CD4-positive, alpha-beta T cell treated with Interleukin-21 for 1 hour (primary cell): ENCODE data around the gene TJAP1.
A peak's percentile ranks its signal among the peaks of the same experiment; 100 is the strongest.

Experiments
- DNase-seq: peaks from one replicate; pipeline ENCODE4 v3.0.0-alpha.2; 2020

Gene TJAP1, protein sequence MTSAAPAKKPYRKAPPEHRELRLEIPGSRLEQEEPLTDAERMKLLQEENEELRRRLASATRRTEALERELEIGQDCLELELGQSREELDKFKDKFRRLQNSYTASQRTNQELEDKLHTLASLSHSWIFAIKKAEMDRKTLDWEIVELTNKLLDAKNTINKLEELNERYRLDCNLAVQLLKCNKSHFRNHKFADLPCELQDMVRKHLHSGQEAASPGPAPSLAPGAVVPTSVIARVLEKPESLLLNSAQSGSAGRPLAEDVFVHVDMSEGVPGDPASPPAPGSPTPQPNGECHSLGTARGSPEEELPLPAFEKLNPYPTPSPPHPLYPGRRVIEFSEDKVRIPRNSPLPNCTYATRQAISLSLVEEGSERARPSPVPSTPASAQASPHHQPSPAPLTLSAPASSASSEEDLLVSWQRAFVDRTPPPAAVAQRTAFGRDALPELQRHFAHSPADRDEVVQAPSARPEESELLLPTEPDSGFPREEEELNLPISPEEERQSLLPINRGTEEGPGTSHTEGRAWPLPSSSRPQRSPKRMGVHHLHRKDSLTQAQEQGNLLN

DNA sequence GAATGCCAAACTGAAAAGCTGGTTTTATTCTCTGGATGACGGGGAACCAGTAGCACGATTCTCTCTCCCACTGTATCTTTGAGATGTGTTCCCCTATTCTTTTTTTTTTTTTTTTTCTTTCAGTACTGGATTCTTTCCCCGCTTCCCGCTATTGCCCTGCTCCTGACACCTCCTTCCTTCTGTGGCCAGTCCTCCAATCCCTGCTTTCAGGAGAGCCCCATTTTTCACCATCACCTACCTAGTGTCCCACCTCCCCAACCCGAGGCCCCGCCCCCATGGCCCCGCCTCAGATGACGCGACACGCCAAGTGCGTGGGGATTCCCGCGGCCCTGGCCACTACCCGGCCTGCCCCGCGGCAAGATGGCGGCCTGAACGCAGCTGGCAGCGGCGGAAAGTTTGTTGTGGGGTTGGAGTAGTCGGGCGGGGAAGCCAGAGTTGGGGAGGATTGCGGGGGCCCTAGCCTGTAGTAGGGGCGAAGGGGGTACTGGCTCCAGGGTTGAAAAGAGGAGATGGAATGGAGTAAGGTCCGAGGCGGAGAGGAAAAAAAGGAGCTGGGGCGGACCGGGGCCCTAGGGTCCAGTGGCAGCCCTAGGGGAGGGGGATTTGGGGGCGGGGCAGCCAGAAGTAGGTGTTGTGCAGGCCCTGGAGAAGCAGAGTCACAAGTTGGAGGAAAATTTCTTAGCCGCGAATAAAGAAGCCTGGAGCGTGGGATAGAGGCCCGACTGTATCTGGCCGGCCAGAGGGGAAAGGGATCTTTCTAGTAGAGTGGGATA is at the start of gene TJAP1:
TSS of gene TJAP1 (plus strand) at position 336 of the 773 bp plus-strand sequence. CDS start 21,432 bp downstream, outside the sequence.
- peak; percentile 96 for DNase-seq

DNA sequence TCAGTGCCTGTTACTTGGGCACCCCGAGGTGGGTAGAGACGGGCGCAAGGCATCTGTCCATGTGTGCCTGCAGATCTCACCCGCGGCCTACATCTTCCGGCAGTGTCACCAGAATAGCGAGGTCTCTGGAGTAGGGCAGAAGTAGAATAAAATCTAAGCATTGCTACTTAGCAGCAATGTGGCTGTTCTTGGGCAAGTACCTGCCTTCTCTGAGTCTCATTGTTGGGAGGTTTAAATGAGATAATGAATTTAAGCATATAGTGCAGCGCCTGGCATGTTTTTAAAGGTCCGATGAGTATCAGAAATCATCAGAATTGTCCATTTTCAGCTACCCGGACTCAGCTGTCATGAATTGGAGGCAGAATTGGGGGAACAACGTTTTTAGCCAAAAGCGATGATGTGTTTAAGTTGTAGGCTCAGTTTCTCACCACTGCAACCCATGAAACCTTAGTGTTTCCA is 49.2 kb upstream of the TJAP1 start:
- no peak for DNase-seq

DNA sequence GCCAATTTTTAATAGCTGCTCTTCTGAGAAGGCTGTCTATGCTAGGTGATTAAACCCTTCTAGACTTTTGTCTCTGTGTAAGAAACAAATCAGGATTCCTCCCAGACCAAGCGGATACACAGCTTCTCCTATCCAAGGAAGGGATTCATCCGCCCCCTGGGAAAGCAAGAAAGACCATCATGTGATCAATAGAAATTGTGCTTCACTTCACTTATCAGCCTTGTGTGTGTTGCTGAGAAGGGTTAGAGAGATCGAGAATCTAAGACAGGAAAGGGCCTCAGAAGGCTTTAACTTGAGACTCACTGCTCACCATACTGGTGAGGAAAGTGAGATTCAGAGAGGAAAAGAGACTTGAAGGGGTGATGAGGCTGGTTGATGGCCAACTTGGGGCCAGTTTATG is 48.5 kb upstream of the TJAP1 start:
- no peak for DNase-seq

DNA sequence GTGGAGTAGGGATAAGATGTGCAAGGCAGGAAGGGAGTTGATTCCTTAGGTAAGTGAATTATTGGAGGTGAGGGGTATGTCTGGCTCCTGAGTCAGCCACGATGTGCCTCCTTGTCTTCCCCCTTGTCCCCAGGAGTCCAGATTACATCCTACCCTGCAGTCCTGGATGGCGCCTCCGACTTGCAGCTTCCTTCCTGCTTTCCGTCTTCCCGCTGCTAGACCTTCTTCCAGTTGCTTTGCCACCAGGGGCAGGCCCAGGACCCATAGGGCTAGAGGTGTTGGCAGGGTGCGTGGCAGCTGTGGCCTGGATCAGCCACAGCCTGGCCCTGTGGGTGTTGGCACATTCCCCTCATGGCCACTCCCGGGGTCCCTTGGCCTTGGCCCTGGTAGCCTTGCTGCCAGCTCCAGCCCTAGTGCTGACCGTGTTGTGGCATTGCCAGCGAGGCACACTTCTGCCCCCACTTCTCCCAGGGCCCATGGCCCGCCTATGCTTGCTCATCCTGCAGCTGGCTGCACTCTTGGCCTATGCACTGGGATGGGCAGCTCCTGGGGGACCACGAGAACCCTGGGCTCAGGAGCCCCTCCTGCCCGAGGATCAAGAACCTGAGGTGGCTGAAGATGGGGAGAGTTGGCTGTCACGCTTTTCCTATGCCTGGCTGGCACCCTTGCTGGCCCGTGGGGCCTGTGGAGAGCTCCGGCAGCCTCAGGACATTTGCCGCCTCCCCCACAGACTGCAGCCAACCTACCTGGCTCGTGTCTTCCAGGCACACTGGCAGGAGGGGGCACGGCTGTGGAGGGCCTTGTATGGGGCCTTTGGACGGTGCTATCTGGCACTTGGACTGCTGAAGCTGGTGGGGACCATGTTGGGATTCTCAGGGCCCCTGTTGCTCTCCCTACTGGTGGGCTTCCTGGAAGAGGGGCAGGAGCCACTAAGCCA is 45.1 kb upstream of the TJAP1 start:
- no peak for DNase-seq

DNA sequence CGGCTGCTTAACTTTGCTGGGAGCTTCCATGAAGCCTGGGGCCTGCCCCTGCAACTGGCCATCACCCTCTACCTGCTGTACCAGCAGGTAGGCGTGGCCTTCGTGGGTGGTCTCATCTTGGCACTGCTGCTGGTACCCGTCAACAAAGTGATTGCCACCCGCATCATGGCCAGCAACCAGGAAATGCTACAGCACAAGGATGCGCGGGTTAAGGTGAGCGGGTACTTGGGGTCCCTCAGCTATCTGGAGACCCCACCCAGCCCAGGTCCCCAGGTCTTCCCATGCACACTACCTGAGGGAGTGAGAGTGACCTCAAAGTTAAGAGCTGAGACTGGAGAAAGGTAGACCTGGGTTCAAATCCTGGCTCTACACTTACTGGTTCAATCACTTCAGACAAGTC is 44.2 kb upstream of the TJAP1 start:
- DNase-seq = no peak

DNA sequence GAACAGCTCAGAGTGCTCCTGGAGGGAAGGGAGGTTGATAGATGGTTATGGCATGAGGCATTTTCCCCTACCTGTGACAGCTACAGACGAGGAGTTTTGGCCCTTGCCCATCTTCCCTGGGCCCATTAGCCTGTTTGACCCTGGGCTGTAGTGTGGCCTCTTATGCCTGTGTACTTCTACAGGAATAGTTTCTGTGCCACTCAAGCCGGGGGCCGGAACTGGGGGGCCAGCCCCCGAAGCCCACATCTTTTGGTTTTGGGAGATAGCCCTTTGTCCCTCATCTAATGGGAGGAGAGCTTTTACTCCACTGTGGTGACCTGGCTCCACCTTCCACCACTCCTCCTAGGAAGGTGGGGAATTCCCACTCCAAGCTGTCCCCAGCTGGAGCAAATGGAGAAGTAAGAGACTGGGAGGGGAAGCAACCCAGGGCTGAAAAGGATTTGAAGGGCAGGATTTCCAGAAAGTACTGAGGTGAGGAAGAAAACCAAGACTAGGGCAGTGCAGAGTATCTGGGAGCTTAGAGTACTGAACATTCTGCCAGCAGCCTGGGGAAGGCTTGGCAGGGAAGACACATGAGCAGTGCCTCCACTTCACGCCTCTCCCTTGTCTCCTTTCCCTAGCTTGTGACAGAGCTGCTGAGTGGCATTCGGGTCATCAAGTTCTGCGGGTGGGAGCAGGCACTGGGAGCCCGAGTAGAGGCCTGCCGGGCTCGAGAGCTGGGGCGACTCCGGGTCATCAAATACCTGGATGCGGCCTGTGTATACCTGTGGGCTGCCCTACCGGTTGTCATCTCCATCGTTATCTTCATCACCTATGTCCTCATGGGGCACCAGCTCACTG is 43.1 kb upstream of the TJAP1 start:
- DNase-seq = no peak

DNA sequence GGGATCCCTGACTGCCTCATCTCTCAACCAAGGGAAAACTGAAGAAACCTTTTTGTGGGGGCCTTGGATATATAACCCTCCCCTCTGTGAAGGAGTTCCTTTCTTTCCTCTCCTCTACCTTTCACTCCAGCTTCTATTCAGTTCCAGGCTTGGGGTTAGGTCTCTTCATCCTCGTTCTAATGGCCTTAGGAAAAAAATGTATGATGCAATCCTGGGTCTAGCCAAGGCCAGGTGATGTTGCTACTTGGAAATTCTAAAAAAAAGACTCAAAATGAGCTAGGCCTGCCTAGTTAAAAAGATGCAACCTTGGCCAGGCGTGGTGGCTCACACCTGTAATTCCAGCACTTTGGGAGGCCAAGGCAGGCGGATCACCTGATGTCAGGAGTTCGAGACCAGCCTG is 42.4 kb upstream of the TJAP1 start:
- DNase-seq = no peak

DNA sequence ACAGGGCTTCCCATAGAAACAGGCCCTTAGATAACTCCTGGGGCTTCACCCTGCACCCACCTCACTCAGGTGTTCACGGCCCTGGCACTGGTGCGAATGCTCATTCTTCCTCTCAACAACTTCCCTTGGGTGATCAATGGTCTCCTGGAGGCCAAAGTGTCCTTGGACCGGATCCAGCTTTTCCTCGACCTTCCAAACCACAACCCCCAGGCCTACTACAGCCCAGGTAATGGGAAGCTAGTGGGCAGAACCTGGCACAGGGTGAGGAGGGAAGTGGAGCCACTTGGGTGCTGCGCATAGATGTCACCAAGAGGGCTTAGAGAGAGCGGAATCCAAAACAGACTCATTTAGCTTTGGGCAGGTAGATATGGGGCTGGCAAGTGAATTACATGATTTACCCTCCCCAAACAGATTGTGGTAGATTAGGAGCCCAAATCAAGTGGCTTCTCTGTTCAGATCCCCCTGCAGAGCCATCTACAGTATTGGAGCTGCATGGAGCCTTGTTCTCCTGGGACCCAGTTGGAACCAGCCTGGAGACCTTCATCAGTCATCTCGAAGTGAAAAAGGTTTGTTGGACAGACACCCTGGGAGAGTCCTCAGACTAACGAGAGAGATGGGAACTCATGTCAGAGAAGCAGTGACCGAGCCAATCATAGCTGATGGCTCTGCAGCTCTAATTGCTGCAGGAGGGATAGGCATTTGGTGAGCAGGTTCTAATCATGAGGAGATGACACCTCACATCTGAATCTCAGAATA is 41.5 kb upstream of the TJAP1 start:
- no peak for DNase-seq

DNA sequence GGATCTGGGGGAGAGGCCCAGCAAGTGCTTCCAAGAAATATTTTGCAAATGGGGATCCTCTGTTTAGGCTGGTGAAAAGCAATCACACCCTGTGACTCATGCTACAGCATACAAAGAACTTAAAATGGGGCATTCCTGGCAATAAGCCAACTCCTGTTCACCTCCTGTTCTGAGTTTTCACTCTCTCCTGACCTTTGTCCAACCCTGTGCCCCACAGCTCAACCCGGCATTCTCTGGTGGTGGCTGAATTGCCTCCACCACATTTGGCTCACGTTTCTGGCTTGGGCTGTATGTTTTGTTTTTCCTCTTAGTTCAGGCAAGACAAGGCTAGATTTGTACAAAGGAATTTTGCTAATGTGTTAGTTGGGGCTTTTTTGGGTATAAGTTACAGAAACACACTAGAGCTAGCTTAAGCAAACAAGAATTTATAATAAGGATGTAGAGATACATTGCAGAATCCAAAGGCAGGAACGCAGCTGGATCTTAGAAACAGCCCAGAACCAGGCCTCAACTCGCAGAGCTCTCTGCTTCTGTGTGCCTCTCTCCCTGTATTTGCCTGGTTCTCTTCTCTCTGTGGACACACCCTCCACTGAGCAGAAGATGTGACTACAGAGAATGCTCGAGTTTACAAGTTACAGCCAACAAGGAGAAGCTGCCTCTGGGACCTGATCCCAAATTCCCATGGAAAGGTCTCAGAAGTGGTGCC is 40.6 kb upstream of the TJAP1 start:
- DNase-seq = no peak

DNA sequence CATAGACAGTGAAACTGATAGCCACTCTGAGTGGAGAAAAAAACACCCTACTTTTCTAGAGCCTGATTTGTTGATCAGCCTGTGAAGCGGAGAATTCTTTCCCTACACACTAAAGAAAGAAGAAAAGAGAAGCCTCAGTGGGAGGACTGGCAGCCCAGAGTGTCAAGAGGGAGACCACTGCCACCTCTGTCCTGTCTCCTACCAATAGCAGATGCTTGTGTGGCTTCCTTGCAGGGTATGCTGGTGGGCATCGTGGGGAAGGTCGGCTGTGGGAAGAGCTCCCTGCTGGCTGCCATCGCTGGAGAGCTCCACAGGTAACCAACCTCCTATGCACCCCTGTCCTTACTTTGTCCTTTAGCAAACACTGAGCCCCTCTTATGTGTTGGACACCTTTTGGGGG is 39.7 kb upstream of the TJAP1 start:
- DNase-seq = no peak

DNA sequence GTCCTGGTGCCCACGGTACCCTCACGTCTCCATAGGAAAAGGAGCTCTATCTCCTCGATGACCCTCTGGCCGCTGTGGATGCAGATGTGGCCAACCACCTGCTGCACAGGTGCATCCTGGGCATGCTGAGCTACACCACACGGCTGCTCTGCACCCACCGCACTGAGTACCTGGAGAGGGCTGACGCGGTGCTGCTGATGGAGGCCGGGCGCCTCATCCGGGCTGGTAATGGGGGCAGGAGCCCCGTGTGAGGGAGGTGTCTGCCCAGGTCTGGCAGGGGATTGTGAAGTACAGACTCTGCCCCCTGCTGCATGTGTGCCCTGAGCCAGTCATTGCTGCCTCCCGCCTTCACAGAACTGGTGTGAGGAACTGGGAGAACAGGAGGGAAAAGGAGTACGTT is 34.4 kb upstream of the TJAP1 start:
- no peak for DNase-seq

DNA sequence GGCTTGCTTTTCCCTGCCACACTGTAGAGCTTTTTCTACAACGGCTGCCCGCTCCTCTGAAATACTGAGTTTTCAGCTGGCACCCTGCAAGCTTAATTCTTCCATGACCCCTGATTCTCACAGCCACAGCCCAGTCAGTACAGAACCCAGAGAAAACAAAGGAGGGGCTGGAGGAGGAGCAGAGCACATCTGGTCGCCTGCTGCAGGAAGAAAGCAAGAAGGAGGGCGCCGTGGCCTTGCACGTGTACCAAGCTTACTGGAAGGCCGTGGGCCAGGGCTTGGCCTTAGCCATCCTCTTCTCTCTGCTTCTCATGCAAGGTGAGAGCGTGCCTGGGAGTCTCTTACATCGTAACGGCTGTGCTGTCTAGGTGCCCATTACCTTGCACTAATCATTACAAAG is 33.3 kb upstream of the TJAP1 start:
- no peak for DNase-seq

DNA sequence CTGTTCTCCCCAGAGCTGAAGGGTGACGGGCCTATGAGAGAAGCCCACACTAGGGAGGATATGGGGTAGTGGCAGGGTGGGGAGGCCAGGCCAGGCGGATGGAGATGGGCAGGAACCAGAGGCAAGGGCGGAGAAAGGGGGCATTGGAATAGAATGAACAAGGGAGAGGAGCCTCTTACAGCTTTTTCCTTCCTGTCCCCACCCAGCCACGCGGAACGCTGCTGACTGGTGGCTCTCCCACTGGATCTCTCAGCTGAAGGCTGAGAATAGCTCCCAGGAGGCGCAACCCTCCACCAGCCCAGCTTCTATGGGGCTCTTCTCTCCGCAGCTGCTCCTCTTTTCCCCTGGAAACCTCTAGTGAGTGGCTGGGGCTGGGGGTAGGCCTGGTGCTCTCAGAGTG is 32.8 kb upstream of the TJAP1 start:
- DNase-seq = no peak

DNA sequence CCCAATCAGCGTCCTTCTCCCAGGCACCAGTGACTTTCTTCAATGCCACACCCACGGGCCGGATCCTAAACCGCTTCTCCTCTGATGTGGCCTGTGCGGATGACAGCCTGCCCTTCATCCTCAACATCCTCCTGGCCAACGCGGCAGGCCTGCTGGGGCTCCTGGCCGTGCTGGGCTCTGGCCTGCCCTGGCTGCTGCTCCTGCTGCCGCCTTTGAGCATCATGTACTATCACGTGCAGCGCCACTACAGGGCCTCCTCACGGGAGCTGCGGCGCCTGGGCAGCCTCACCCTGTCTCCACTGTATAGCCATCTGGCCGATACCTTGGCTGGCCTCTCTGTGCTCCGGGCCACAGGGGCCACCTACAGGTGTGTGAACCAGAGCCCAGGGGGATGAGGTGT is 31.8 kb upstream of the TJAP1 start:
- DNase-seq = no peak

DNA sequence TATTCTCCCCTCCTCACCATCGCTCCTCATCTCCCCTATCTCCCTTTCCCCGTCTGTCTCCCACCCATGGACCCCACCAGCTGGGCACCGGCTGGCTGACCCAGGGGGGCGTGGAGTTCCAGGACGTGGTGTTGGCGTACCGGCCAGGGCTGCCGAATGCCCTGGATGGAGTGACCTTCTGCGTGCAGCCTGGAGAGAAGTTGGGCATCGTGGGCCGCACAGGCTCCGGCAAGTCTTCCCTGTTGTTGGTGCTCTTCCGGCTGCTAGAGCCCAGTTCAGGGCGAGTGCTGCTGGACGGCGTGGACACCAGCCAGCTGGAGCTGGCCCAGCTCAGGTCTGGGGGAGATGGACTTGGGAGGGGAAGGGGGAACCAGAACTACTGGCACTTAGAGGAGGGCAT is 29.8 kb upstream of the TJAP1 start:
- DNase-seq = no peak

DNA sequence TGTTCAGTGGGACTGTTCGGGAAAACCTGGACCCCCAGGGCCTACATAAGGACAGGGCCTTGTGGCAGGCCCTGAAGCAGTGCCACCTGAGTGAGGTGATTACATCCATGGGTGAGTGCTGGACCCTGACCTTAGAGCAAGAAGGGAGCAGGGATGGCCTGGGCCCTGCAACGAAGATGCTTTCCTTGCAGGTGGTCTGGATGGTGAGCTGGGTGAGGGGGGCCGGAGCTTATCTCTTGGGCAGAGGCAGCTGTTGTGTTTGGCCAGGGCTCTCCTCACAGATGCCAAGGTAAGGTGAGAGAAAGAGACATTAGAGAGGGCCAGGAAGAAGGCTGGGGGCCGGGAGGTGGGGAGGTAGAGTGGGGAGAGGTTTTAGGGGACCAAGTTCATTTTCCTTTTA is 28.5 kb upstream of the TJAP1 start:
- no peak for DNase-seq

DNA sequence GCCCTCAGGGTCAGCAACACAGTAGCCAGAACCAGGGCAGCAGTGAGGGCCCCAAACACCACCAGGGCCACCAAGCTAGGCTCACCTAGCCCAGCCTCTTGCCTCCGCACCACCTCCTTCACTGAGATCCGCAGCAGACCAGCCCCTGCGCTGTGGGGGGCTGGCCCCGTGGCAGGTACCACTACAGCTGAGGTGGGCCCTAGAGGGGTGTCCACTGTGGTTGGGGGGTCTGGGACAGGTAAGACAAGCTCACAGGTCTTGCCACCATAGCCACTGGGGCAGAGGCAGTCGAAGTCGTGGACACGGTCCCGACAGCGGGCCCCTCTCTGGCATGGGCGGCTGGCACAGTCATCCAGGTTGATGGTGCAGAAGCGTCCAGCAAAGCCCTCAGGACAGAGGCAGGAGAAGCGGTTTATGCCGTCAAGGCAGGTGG is 26.7 kb upstream of the TJAP1 start:
- DNase-seq = no peak

DNA sequence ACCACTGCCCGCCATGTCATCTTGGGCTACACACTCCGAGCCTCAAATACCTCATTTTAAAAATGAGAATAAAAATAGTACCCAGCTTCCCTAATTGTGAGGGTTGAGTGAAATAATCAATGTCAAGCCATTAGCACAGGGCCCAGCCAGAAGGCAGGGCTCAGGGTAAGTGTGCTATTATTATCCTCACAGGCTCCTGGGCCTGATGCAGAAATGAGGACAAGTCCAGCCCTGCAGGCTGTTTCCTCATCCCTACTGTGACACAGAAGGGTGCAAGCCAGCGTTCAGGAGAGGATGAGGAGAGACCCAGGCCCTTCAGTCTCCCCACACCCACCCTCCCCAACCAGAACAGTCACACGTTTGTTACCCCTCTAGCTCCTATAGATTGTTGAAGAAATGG is 26.0 kb upstream of the TJAP1 start:
- no peak for DNase-seq

DNA sequence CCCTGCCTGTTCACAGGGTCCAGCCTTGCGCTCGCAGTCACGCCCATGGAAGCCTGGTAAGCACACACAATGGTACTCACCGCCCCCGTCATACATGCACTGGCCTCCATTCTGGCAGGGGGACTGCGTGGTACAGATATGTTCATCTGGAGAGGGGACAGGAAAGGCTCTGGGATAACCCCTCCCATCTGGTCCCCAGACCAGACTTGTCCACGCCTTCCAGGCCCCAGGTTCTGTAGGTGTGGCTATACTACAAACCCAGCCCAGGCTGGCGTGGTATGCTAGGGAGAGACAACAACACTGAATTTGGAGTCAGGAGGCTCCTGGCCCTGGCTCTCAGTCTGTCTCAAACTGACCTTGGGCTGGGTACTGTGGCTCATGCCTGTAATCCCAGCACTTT is 25.4 kb upstream of the TJAP1 start:
- no peak for DNase-seq

DNA sequence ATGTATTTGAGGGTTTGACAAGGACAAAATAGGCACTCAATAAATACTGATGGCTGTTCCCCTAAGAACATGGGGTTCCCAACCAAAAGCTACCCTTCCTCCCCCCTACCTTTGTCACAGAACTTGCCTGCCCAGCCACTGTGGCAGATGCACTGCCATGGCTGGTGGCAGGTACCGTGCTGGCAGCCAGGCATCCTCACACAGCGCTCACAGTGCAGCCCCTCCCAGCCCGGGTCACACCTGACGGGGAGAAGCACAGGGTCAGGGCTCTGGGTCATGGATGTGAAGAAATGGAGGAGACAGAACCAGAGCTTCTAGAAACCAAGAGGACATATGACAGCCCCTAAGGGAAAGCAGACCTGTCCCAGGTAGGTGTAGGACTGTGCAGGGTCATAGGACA is 24.5 kb upstream of the TJAP1 start:
- no peak for DNase-seq
